HG03175 (cell line): ENCODE measurements around the gene CMC1.

Experiments
- ATAC-seq: cut with Tn5 transposase; IDR thresholded peaks from one replicate; pipeline ENCODE4 v1.9.1; 2021; ENCODE audit warnings: mild to moderate bottlenecking, moderate library complexity; ENCODE audit not compliant: unreplicated experiment

Gene CMC1

GRCh38 chr3:28295898-28296490, 54.6 kb downstream of the CMC1 start:
- ATAC-seq, result no peak

- no peak for ATAC-seq
These were observed 58.3 kb downstream of the CMC1 start for GRCh38 chr3:28299705-28300104.

GRCh38 chr3:28300345-28300962, 59.0 kb downstream of the CMC1 start:
- ATAC-seq, result no peak

GRCh38 chr3:28301688-28302087, 60.3 kb downstream of the CMC1 start:
- no peak for ATAC-seq

GRCh38 chr3:28308196-28308595, 66.8 kb downstream of the CMC1 start:
- ATAC-seq, result no peak

- no peak for ATAC-seq
These were observed 74.3 kb downstream of the CMC1 start for GRCh38 chr3:28315711-28316110.

GRCh38 chr3:28316226-28316625, 74.8 kb downstream of the CMC1 start:
- ATAC-seq, result no peak

- peak; percentile 86 for ATAC-seq
These were observed 76.1 kb downstream of the CMC1 start for GRCh38 chr3:28317438-28318022.

GRCh38 chr3:28320981-28321380, 79.6 kb downstream of the CMC1 start:
- no peak for ATAC-seq

GRCh38 chr3:28322464-28322863, 81.0 kb downstream of the CMC1 start:
- no peak for ATAC-seq

GRCh38 chr3:28326458-28326926, 85.1 kb downstream of the CMC1 start:
- peak; percentile 91 for ATAC-seq

GRCh38 chr3:28328188-28329151, 87.1 kb downstream of the CMC1 start:
- ATAC-seq, result no peak

GRCh38 chr3:28334552-28334951, 93.1 kb downstream of the CMC1 start:
- no peak for ATAC-seq

GRCh38 chr3:28335246-28335645, 93.8 kb downstream of the CMC1 start:
- ATAC-seq, result no peak

GRCh38 chr3:28337230-28337629, 95.8 kb downstream of the CMC1 start:
- ATAC-seq, result no peak

- no peak for ATAC-seq
These were observed 101.7 kb downstream of the CMC1 start for GRCh38 chr3:28343144-28343543.

- no peak for ATAC-seq
These were observed 104.3 kb downstream of the CMC1 start for GRCh38 chr3:28345690-28346089.

GRCh38 chr3:28347374-28348264, 106.2 kb downstream of the CMC1 start:
- ATAC-seq, result no peak

- ATAC-seq, result no peak
These were observed 106.8 kb downstream of the CMC1 start for GRCh38 chr3:28348265-28348628.
